Immature natural killer cell (primary cell): ENCODE measurements around the gene NOP16. TPM values are rescaled to one million over a fixed set of nuclear protein-coding genes. Genes with fewer than 3 reads are reported as not detected.
A peak's percentile ranks its signal among the peaks of the same experiment; 100 is the strongest.

Source experiments
- DNase-seq, 3 donors: peaks; one replicate each; pipeline ENCODE4 v3.0.0; 2022; ENCODE audit warnings: mixed read lengths in 1 of 3
- H3K27ac Mint-ChIP-seq, 6 donors: one replicate each; pipeline ENCODE4 v1.8.0; 2020; ENCODE audit warnings: mixed read lengths in 6 of 6, mild to moderate bottlenecking in 5 of 6, inconsistent platforms in 4 of 6, moderate library complexity in 3 of 6
- H3K27me3 Mint-ChIP-seq, 3 donors: one replicate each; pipeline ENCODE4 v1.8.0; 2020 to 2021; ENCODE audit warnings: low read depth in 3 of 3, mild to moderate bottlenecking in 3 of 3, mixed read lengths in 3 of 3, moderate library complexity in 3 of 3, inconsistent platforms in 1 of 3
- H3K36me3 Mint-ChIP-seq, 3 donors: one replicate each; pipeline ENCODE4 v1.8.0; 2020; ENCODE audit warnings: mixed read lengths in 3 of 3, inconsistent platforms in 2 of 3, mild to moderate bottlenecking in 2 of 3
- H3K4me1 Mint-ChIP-seq, 2 donors: one replicate each; pipeline ENCODE4 v1.8.0; 2020; ENCODE audit warnings: inconsistent platforms in 2 of 2, mild to moderate bottlenecking in 2 of 2, mixed read lengths in 2 of 2, moderate library complexity in 1 of 2
- H3K4me3 Mint-ChIP-seq, 5 donors: one replicate each; pipeline ENCODE4 v1.8.0; 2020; ENCODE audit warnings: mild to moderate bottlenecking in 5 of 5, mixed read lengths in 5 of 5, inconsistent platforms in 3 of 5, moderate library complexity in 3 of 5
- H3K9me3 Mint-ChIP-seq, 6 donors: one replicate each; pipeline ENCODE4 v1.8.0; 2020; ENCODE audit warnings: mild to moderate bottlenecking in 6 of 6, mixed read lengths in 6 of 6, inconsistent platforms in 4 of 6, moderate library complexity in 3 of 6
- polyA plus RNA-seq, 3 donors: library from polyadenylated mRNA; unstranded; fragments of 300-500 nt; fragmentation: Illumina TruSeq; gene quantifications; one replicate each; pipeline ENCODE4 v1.2.3, GENCODE V29; 2021

The NOP16 gene
- polyA plus RNA-seq, 3 donors from 2014 or later = 5.7 to 34.7 (median 16.6) TPM

- Mint-ChIP-seq H3K36me3 (peaks cover 0 to 20% (median 0%) of the 10 kb centered on the region in 3 donors), H3K4me3 (peak overlapping the region; percentile 94 to 100 (median 99)), H3K9me3 (no peaks in the 10 kb centered on the region), H3K4me1 (peaks cover 32 to 37% of the 10 kb centered on the region in 2 donors), H3K27ac (peak overlapping the region; percentile 90 to 99 (median 98)), H3K27me3 (peaks cover 0 to 8% (median 5%) of the 10 kb centered on the region in 3 donors)
- no peak for DNase-seq
Observed at GRCh38 chr5:176389135-176390123, 1.0 kb upstream of the NOP16 start.

GRCh38 chr5:176388003-176388443 is 375 bp downstream of the NOP16 start:
- peak overlapping the region; percentile 94 to 100 (median 99) for H3K4me3 Mint-ChIP-seq
- no peaks in the 10 kb centered on the region for H3K9me3 Mint-ChIP-seq
- peaks cover 32 to 37% of the 10 kb centered on the region in 2 donors for H3K4me1 Mint-ChIP-seq
- peaks cover 0 to 8% (median 5%) of the 10 kb centered on the region in 3 donors for H3K27me3 Mint-ChIP-seq
- DNase-seq = no peak
- H3K36me3 Mint-ChIP-seq = peaks cover 4 to 29% (median 4%) of the 10 kb centered on the region in 3 donors
- peak overlapping the region; percentile 81 to 99 (median 98) for H3K27ac Mint-ChIP-seq

GRCh38 chr5:176387384-176387925 is 943 bp downstream of the NOP16 start:
- Mint-ChIP-seq H3K9me3 (no peaks in the 10 kb centered on the region), H3K27ac (peak overlapping the region in 5 of 6 donors; percentile 81 to 99 (median 94))
- DNase-seq = no peak

GRCh38 chr5:176386491-176386890 is 1.9 kb downstream of the NOP16 start:
- peak overlapping the region in 2 of 6 donors; percentile 46 to 62 for H3K27ac Mint-ChIP-seq

More at GRCh38 chr5:176387384-176387925, 943 bp downstream of the NOP16 start:
- H3K36me3 Mint-ChIP-seq = peaks cover 4 to 30% (median 4%) of the 10 kb centered on the region in 3 donors
- H3K4me1 Mint-ChIP-seq = peaks cover 32 to 37% of the 10 kb centered on the region in 2 donors
- peaks cover 0 to 8% (median 7%) of the 10 kb centered on the region in 3 donors for H3K27me3 Mint-ChIP-seq
- peak overlapping the region; percentile 94 to 100 (median 99) for H3K4me3 Mint-ChIP-seq

GRCh38 chr5:176384991-176385390 is 3.4 kb downstream of the NOP16 start:
- H3K4me1 Mint-ChIP-seq = peaks cover 28 to 37% of the 10 kb centered on the region in 2 donors
- no peaks in the 10 kb centered on the region for H3K9me3 Mint-ChIP-seq
- H3K27ac Mint-ChIP-seq = no peak overlapping the region
- DNase-seq = no peak
- H3K4me3 Mint-ChIP-seq = no peak overlapping the region
- peaks cover 4 to 28% (median 5%) of the 10 kb centered on the region in 3 donors for H3K36me3 Mint-ChIP-seq
- peaks cover 0 to 8% (median 5%) of the 10 kb centered on the region in 3 donors for H3K27me3 Mint-ChIP-seq

More at GRCh38 chr5:176386491-176386890, 1.9 kb downstream of the NOP16 start:
- DNase-seq = no peak
- peaks cover 0 to 8% (median 7%) of the 10 kb centered on the region in 3 donors for H3K27me3 Mint-ChIP-seq
- no peaks in the 10 kb centered on the region for H3K9me3 Mint-ChIP-seq
- peaks cover 32 to 37% of the 10 kb centered on the region in 2 donors for H3K4me1 Mint-ChIP-seq
- peak overlapping the region in 3 of 5 donors; percentile 26 to 99 (median 99) for H3K4me3 Mint-ChIP-seq
- H3K36me3 Mint-ChIP-seq = peaks cover 4 to 29% (median 4%) of the 10 kb centered on the region in 3 donors

GRCh38 chr5:176384366-176384930 is 4.0 kb downstream of the NOP16 start:
- Mint-ChIP-seq H3K4me3 (no peak overlapping the region), H3K4me1 (peaks cover 24 to 33% of the 10 kb centered on the region in 2 donors), H3K27ac (no peak overlapping the region), H3K27me3 (peaks cover 0 to 8% (median 5%) of the 10 kb centered on the region in 3 donors), H3K36me3 (peaks cover 4 to 34% (median 11%) of the 10 kb centered on the region in 3 donors), H3K9me3 (no peaks in the 10 kb centered on the region)
- DNase-seq = no peak

- Mint-ChIP-seq H3K27ac (no peak overlapping the region), H3K4me3 (no peak overlapping the region), H3K36me3 (peaks cover 4 to 34% (median 11%) of the 10 kb centered on the region in 3 donors), H3K27me3 (peaks cover 0 to 5% (median 4%) of the 10 kb centered on the region in 3 donors), H3K4me1 (peaks cover 19 to 29% of the 10 kb centered on the region in 2 donors), H3K9me3 (no peaks in the 10 kb centered on the region)
- no peak for DNase-seq
Observed at GRCh38 chr5:176383961-176384360, 4.4 kb downstream of the NOP16 start.

- Mint-ChIP-seq H3K36me3 (peaks cover 4 to 34% (median 11%) of the 10 kb centered on the region in 3 donors), H3K9me3 (no peaks in the 10 kb centered on the region), H3K4me3 (no peak overlapping the region), H3K27ac (no peak overlapping the region), H3K4me1 (peaks cover 18 to 24% of the 10 kb centered on the region in 2 donors), H3K27me3 (peaks cover 0 to 2% (median 0%) of the 10 kb centered on the region in 3 donors)
- DNase-seq = no peak
Observed at GRCh38 chr5:176383248-176383905, 5.0 kb downstream of the NOP16 start.

- Mint-ChIP-seq H3K4me3 (no peak overlapping the region), H3K27ac (no peak overlapping the region), H3K36me3 (peaks cover 4 to 34% (median 11%) of the 10 kb centered on the region in 3 donors), H3K4me1 (peaks cover 12 to 17% of the 10 kb centered on the region in 2 donors), H3K9me3 (no peaks in the 10 kb centered on the region), H3K27me3 (peaks cover 0 to 2% (median 0%) of the 10 kb centered on the region in 3 donors)
- no peak for DNase-seq
Observed at GRCh38 chr5:176382721-176383120, 5.7 kb downstream of the NOP16 start.

GRCh38 chr5:176381979-176382378 is 6.4 kb downstream of the NOP16 start:
- H3K36me3 Mint-ChIP-seq = peaks cover 4 to 34% (median 11%) of the 10 kb centered on the region in 3 donors
- H3K9me3 Mint-ChIP-seq = no peaks in the 10 kb centered on the region
- H3K4me1 Mint-ChIP-seq = peaks cover 4 to 10% of the 10 kb centered on the region in 2 donors
- H3K27ac Mint-ChIP-seq = no peak overlapping the region
- no peak overlapping the region for H3K4me3 Mint-ChIP-seq
- peaks cover 0 to 3% (median 0%) of the 10 kb centered on the region in 3 donors for H3K27me3 Mint-ChIP-seq
- no peak for DNase-seq

GRCh38 chr5:176381423-176381822 is 7.0 kb downstream of the NOP16 start:
- no peak overlapping the region for H3K4me3 Mint-ChIP-seq
- H3K9me3 Mint-ChIP-seq = no peaks in the 10 kb centered on the region
- H3K36me3 Mint-ChIP-seq = peaks cover 4 to 33% (median 11%) of the 10 kb centered on the region in 3 donors
- no peak overlapping the region for H3K27ac Mint-ChIP-seq
- DNase-seq = no peak
- peaks cover 0 to 4% of the 10 kb centered on the region in 2 donors for H3K4me1 Mint-ChIP-seq
- H3K27me3 Mint-ChIP-seq = peaks cover 0 to 3% (median 0%) of the 10 kb centered on the region in 3 donors

GRCh38 chr5:176379881-176380280 is 8.5 kb downstream of the NOP16 start:
- H3K27me3 Mint-ChIP-seq = peaks cover 0 to 3% (median 0%) of the 10 kb centered on the region in 3 donors
- DNase-seq = no peak
- no peaks in the 10 kb centered on the region for H3K4me1 Mint-ChIP-seq
- no peak overlapping the region for H3K27ac Mint-ChIP-seq
- no peaks in the 10 kb centered on the region for H3K9me3 Mint-ChIP-seq
- H3K4me3 Mint-ChIP-seq = no peak overlapping the region
- peaks cover 4 to 24% (median 11%) of the 10 kb centered on the region in 3 donors for H3K36me3 Mint-ChIP-seq
